AG09319 (cell line): ENCODE results near the gene TMEM221.
"Not testable (repeated sequence)": the region's sequence is repeated elsewhere in the genome, so short reads cannot be mapped to it uniquely, and the experiment has no call there.

Experiments used
- DNase-seq: peaks from one replicate; pipeline ENCODE4 v3.0.0-alpha.2; 2010; ENCODE audit warnings: low read depth; ENCODE audit errors: extremely low read depth
- TF ChIP-seq, protein P1 (sequence below): IDR thresholded peaks from 2 replicates; pipeline ENCODE4 v1.5.1; 2011; ENCODE audit warnings: low read depth, mild to moderate bottlenecking, inconsistent platforms, low read length, moderate library complexity

TMEM221 gene

GRCh38 chr19:17482877-17483604, 34.6 kb upstream of the TMEM221 start:
- TF ChIP-seq, protein P1, sequence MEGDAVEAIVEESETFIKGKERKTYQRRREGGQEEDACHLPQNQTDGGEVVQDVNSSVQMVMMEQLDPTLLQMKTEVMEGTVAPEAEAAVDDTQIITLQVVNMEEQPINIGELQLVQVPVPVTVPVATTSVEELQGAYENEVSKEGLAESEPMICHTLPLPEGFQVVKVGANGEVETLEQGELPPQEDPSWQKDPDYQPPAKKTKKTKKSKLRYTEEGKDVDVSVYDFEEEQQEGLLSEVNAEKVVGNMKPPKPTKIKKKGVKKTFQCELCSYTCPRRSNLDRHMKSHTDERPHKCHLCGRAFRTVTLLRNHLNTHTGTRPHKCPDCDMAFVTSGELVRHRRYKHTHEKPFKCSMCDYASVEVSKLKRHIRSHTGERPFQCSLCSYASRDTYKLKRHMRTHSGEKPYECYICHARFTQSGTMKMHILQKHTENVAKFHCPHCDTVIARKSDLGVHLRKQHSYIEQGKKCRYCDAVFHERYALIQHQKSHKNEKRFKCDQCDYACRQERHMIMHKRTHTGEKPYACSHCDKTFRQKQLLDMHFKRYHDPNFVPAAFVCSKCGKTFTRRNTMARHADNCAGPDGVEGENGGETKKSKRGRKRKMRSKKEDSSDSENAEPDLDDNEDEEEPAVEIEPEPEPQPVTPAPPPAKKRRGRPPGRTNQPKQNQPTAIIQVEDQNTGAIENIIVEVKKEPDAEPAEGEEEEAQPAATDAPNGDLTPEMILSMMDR: no peak
- DNase-seq: no peak

DNA sequence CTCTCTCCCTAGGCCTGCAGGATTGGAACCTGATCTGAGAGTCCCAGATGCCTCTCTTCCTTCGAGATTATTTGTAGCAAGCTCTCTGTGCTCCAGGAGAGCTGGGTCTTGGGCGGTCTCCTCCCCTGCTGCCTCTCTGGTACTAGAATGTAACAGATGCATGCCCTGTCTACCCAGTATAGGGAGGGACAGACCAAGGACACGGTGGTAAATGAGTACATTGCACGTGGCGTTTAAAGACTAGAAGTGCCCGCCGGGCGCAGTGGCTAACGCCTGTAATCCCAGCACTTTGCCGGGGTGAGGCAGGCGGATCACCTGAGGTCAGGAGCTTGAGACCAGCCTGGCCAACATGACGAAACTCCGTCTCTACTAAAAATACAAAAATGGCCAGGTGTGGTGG, 33.5 kb upstream of the TMEM221 start:
- TF ChIP-seq, protein P1: no peak
- DNase-seq: no peak

GRCh38 chr19:17479325-17479791, 30.9 kb upstream of the TMEM221 start:
- TF ChIP-seq, protein P1: no peak
- DNase-seq: no peak

DNA sequence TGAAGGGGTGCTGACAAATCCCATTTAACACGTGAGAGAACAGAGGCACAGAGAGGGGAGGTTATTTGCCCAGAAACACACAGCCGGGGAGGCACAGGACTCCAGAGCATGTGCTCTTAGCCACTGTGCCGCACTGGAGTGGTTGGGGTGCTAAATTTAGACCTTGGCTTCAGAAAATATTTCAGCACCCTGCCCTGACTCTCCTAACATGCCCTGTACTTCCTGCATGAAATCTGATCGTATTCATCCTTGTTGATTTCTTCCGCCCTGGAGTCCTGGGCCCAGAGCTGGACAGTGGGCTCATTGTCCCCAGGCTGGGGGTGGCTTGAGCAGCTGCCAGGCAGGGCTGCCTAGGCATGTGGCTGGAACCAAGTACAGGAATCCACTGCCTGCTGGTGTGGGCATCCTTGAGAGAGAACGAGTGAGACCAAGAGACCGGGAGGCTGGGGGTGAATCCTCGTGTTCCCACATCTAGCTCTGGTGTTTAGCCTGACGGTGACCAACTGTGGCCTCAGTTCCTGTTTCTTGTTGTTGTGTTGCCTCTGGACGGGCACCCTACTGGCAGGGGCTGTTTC, 27.2 kb upstream of the TMEM221 start:
- TF ChIP-seq, protein P1: no peak
- DNase-seq: no peak

- DNase-seq: not testable (repeated sequence)
Measured at GRCh38 chr19:17475011-17475540, 26.6 kb upstream of the TMEM221 start.

GRCh38 chr19:17473041-17473440, 24.6 kb upstream of the TMEM221 start:
- TF ChIP-seq, protein P1: no peak
- no peak for DNase-seq

DNA sequence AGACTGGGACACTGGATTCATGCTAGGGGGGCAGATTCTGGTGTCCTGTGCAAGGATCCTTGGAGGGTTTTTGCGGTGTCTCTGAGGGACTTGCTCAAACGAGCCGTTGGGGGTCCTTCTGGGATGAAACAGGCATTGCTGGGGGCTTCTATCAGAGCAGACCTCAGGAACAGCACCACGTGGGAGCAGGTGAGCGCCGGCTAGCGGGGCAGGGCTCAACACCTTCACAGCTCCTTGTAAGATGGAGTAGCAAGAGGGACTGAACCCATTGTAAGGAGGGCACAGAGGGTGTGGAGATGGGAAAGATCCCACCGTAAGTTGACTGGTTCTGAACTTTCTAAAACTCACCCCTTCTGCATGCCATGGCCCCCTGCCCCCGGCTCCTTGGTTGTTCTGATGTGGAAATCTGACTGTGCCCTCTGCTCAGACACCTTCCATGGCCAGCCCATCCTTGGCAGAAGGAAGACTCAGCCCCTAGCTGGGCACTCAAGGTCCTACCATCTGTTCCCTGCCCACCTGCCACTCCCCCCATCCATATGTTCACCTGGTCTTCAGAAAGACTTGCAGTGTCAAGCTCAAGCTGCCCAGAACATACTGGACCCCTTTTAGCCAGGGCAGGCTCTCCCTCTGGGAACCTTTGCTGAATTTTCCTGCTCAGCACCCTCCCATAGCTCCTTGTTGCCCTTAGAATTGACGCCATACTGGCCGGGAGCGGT, 23.1 kb upstream of the TMEM221 start:
- DNase-seq: no peak
- TF ChIP-seq, protein P1: no peak
